Chondrocyte (in vitro differentiated cells): ENCODE results near the gene LDHD. TPM values are rescaled to one million over a fixed set of nuclear protein-coding genes. Genes with fewer than 3 reads are reported as not detected.

ENCODE experiments used
- DNase-seq: peaks from one replicate; pipeline ENCODE4 v3.0.0; 2021; ENCODE audit warnings: mixed read lengths, low spot score
- H3K27ac Mint-ChIP-seq: one replicate; pipeline ENCODE4 v1.8.0; 2021; ENCODE audit warnings: mild to moderate bottlenecking, moderate library complexity, mixed read lengths; ENCODE audit not compliant: unreplicated experiment
- H3K27me3 Mint-ChIP-seq: 2 replicates; pipeline ENCODE4 v1.8.0; 2021; ENCODE audit warnings: low read depth, mixed read lengths
- H3K36me3 Mint-ChIP-seq: 2 replicates; pipeline ENCODE4 v1.8.0; 2021; ENCODE audit warnings: low read depth, mixed read lengths
- H3K4me1 Mint-ChIP-seq: 2 replicates; pipeline ENCODE4 v1.8.0; 2021; ENCODE audit warnings: low read depth, mild to moderate bottlenecking, mixed read lengths
- H3K4me3 Mint-ChIP-seq: one replicate; pipeline ENCODE4 v1.8.0; 2021; ENCODE audit warnings: mild to moderate bottlenecking, moderate library complexity, mixed read lengths; ENCODE audit not compliant: unreplicated experiment
- H3K9me3 Mint-ChIP-seq: 2 replicates; pipeline ENCODE4 v1.8.0; 2021; ENCODE audit warnings: low read depth, mixed read lengths
- CTCF ChIP-seq: fragments of 200-600 bp; sonication (generic); IDR thresholded peaks from 2 replicates; pipeline ENCODE4 v1.5.0; 2021; ENCODE audit warnings: antibody characterized with exemption, mild to moderate bottlenecking, moderate library complexity
- long read RNA-seq: library from polyadenylated mRNA; stranded (forward); transcript quantifications from one replicate; pipeline ENCODE4 v2.0.0, GENCODE V29; 2021
- total RNA-seq: library from RNA; stranded (reverse); gene quantifications from 3 replicates; pipeline ENCODE4 v1.2.1, GENCODE V29; 2021

The LDHD gene
- 2.3 to 2.7 TPM (median 2.6 TPM) in 3 replicates for total RNA-seq
- long read RNA-seq, partial matches to known transcripts: 0 of 3 reads
- long read RNA-seq, other reads (novel, unspliced or antisense): 2 of 3 reads

- Mint-ChIP-seq H3K27ac (peak within 1 kb of the TSS; percentile 57), H3K36me3 (no peaks in the 10 kb centered on the region), H3K27me3 (no peaks in the 10 kb centered on the region), H3K9me3 (peaks cover under 1% of the 10 kb centered on the region), H3K4me1 (peaks cover 13% of the 10 kb centered on the region), H3K4me3 (peak within 1 kb of the TSS; percentile 78)
- no peak for TF ChIP-seq CTCF
- no peak for DNase-seq
These were observed at the start of gene LDHD for GRCh38 chr16:75116081-75116910. Gene LDHD (minus strand): TSS chr16:75116780. CDS start chr16:75116720, 60 bp downstream.

DNA sequence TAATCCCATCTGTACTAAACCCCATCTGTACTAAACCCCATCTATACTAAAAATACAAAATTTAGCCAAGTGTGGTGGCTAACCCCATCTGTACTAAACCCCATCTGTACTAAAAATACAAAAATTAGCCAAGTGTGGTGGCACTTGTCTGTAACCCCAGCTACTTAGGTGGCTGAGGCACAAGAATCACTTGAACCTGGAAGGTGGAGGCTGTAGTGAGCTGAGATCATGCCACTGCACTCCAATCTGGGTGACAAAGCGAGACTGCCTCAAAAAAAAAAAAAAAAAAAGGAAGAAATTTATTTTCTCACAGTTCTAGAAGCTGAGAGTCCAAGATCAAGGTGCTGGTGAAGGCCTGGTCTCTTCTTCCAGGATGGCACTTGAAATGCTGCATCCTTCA is 43.8 kb upstream of the LDHD start:
- peaks cover 28% of the 10 kb centered on the region for H3K36me3 Mint-ChIP-seq
- H3K4me3 Mint-ChIP-seq: no peak overlapping the region
- no peak for TF ChIP-seq CTCF
- H3K4me1 Mint-ChIP-seq: no peaks in the 10 kb centered on the region
- no peaks in the 10 kb centered on the region for H3K27me3 Mint-ChIP-seq
- no peak overlapping the region for H3K27ac Mint-ChIP-seq
- peaks cover 17% of the 10 kb centered on the region for H3K9me3 Mint-ChIP-seq
- no peak for DNase-seq

GRCh38 chr16:75152635-75153034 is 36.1 kb upstream of the LDHD start:
- peaks cover 4% of the 10 kb centered on the region for H3K4me1 Mint-ChIP-seq
- peaks cover 25% of the 10 kb centered on the region for H3K36me3 Mint-ChIP-seq
- no peak for TF ChIP-seq CTCF
- peaks cover 29% of the 10 kb centered on the region for H3K9me3 Mint-ChIP-seq
- no peaks in the 10 kb centered on the region for H3K27me3 Mint-ChIP-seq
- no peak for DNase-seq
- no peak overlapping the region for H3K4me3 Mint-ChIP-seq
- no peak overlapping the region for H3K27ac Mint-ChIP-seq

DNA sequence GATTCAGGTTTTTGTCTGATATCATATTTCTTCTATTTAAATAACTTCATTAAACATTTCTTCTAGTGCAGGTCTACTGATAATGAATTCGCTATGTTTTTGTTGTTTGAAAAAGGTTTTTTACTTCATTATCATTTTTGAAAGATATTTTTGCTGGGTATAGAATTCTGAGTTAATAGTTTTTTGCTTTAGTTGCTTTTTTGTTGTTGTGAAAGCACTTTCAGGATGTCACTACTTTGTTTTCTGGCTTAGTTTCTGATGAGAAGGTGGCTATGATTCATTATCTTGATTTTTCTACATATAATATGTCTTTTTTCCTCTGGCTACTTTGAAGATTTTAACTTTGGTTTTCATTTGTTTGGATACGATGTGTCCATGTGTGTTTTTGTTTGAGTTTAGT is 35.2 kb upstream of the LDHD start:
- H3K27me3 Mint-ChIP-seq: no peaks in the 10 kb centered on the region
- H3K9me3 Mint-ChIP-seq: peaks cover 29% of the 10 kb centered on the region
- H3K4me1 Mint-ChIP-seq: peaks cover 4% of the 10 kb centered on the region
- TF ChIP-seq CTCF: no peak
- peaks cover 23% of the 10 kb centered on the region for H3K36me3 Mint-ChIP-seq
- no peak for DNase-seq
- H3K27ac Mint-ChIP-seq: no peak overlapping the region
- H3K4me3 Mint-ChIP-seq: no peak overlapping the region

DNA sequence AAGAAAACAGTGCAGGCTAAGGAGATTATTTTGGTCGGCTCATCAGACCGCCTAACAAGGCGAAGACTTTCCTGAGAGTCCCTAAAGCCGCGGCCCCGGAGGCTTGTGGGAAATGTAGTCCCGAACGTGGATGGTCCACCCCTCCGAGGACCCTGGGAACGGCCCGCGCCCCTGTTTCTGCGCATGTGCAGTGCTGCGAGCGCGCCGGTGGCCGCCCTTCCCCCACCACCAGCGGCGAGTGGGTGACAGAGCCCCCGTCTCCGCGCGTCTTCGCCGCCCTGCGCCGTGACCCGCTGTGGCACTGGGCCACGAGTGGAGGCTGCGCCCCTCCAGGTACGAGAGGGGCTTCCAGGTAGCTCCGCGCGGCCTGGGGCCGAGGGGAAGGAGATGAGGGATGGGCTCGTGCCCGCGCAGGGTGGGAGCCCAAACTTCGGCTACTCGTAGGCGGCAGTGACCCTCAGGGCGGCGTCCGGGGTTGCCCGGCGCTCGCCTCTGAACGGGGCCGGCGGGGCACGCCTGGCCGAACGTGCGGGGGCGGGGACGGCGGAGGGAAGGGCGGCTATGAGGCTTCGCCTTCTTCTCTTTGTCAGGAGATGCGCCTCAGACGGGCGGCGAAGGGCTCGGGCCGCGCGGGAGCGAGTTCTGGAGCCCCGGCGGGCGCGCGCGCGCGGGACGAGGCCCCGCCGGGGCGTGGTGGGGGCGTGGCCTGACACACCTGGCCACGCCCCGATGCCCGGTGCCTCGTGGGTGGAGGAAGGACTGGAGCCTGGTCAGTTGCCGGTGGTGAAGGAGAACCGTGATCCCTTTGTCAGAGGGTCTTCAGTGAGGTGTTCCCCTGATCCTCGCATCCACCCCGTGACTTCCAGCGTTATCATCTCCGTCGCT is 32.0 kb upstream of the LDHD start, which contains the start of gene ZFP1:
Gene ZFP1, plus strand, starts transcription at position 214 of the 885 bp plus-strand sequence. CDS start 4,428 bp downstream, outside the sequence.
- DNase-seq: peak; percentile 97
- Mint-ChIP-seq H3K27me3 (no peaks in the 10 kb centered on the region), H3K36me3 (peaks cover 19% of the 10 kb centered on the region), H3K27ac (peak within 1 kb of the TSS; percentile 86), H3K9me3 (peaks cover 26% of the 10 kb centered on the region), H3K4me1 (peaks cover 4% of the 10 kb centered on the region), H3K4me3 (peak within 1 kb of the TSS; percentile 87)
- no peak for TF ChIP-seq CTCF
